HT-29 (cell line): ENCODE measurements around the gene FAM168B. TPM values are rescaled to one million over a fixed set of nuclear protein-coding genes. Genes with fewer than 3 reads are reported as not detected.

ENCODE experiments used
- DNase-seq: peaks from one replicate; pipeline ENCODE4 v3.0.0-alpha.2; 2015; ENCODE audit warnings: low spot score
- total RNA-seq: library from RNA; depleted of rRNA; stranded (reverse); fragments of >200 nt; shearing (Covaris generic); gene quantifications from 2 replicates; pipeline ENCODE4 v1.2.3, GENCODE V29; 2014

Gene FAM168B
- total RNA-seq, 1 experiment from 2014 or later, result 104 TPM

DNA sequence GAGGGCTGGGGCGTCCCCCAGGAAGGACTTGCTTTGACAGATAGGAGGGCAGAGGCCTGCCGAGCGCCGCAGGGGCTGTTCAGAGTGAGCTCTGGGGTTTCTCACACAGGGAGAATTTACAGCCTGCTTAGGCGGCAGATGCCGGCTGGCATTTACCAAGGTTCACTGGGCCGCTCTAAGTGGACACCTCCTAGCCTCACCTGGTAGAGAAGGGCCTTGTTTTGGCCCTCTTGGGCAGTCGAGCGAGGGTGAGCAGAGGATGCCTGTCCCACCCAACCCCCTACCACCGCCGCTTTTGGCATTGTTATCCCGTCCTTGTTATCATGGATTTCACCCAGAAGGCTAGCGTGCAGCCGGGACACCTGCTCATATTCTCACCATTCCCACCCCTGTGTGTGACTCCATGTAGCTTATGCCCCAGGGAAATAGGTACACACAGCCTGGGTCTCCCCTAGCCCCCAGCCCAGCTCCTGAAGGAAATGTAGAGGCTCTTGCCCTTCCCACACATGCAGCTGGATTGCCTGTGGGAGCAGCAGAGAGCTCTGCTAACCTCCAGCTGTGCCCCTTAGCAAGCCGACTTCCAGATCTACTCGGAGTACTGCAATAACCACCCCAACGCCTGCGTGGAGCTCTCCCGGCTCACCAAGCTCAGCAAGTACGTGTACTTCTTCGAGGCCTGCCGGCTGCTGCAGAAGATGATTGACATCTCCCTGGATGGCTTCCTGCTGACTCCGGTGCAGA lies 52.4 kb downstream of the FAM168B start:
- no peak for DNase-seq

DNA sequence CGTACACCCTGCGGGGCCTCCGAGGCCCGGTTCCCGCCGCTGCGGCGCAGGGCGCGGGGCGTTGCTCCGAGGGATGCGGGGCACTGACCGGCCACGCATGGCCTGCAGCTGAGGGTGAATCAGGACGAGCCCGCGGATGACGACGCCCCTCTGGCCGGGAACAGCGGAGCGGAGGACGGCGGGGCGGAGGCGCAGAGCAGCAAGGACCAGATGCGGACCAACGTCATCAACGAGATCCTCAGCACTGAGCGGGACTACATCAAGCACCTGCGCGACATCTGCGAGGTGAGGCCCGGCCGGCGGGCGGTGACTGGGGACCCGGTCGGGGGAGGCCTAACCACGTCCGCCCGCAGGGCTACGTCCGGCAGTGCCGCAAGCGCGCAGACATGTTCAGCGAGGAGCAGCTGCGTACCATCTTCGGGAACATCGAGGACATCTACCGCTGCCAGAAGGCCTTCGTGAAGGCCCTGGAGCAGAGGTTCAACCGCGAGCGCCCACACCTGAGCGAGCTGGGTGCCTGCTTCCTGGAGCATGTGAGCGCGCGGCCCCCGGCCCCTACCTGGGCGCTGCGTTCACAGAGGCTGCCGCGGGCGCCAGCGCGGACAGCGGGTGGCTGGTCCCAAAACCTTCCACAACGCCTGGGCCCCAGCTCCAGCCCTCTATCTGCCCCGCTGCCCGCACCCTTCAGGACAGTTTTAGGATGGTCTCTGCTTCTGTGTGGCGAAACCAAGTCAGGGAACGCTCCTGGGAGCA lies 53.2 kb downstream of the FAM168B start:
- no peak for DNase-seq

DNA sequence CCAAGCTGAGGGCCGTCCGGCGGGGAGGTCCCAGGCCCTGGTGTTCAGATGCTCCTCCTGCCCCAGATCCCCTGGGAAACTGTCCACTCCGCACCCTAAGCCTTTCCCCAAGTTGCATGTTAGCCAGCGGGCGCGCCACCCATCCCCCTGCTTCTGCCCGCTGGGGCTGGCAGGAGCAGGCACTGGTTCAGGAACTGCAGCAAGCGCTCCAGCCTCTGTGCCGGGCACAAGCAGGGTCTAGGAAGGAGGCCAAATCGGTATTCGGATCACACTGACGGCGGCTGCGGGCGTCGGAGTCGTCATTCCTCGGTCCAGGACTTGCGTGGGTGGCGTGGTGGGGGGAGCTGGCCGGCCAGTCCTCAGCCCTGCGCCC lies 53.7 kb downstream of the FAM168B start:
- no peak for DNase-seq

DNA sequence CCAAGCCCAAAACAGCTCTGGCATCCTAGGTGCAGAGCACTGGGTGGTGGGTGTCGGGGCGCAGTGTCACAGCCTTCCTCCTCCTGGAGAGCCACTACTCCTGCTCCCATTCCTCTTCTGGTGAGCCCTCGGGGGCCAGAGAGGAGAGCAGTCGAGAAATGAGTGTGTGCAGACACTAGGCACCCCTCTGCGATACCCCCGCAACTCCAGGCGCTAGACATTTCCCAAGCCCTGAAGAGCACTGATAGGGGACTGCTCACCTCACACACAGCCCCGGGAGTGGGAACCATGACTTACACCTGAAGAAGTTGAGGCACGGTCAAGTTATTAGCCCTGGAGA lies 54.2 kb downstream of the FAM168B start:
- no peak for DNase-seq

DNA sequence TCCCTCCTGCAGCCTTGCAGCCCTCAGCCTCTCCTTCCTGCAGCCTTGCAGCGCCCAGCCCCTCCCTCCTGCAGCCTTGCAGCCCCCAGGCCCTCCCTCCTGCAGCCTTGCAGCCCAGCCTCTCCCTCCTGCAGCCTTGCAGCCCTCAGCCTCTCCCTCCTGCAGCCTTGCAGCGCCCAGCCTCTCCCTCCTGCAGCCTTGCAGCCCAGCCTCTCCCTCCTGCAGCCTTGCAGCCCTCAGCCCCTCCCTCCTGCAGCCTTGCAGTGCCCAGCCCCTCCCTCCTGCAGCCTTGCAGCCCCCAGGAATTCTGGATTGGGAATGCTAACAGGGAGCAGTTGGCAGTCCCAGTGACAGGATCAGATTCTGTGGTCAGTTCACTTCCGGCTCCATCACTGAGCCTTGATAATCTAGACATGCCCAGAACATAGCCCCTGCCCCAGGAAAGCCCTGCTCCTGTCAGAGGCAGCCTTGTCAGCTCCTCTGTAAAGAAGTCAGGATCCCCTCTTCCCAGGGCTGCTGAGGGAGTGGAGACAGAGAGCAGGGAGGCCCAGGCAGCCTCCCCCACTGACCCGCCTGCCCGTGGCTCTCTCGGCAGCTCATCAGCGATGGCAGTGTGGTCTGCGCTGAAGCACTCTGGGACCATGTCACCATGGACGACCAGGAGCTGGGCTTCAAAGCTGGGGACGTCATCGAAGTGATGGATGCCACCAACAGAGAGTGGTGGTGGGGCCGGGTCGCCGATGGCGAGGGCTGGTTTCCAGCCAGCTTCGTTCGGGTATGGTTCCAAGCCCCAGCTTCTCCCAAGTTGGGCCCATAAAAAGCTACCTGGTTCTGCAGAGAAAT lies 54.8 kb downstream of the FAM168B start:
- DNase-seq, result no peak

DNA sequence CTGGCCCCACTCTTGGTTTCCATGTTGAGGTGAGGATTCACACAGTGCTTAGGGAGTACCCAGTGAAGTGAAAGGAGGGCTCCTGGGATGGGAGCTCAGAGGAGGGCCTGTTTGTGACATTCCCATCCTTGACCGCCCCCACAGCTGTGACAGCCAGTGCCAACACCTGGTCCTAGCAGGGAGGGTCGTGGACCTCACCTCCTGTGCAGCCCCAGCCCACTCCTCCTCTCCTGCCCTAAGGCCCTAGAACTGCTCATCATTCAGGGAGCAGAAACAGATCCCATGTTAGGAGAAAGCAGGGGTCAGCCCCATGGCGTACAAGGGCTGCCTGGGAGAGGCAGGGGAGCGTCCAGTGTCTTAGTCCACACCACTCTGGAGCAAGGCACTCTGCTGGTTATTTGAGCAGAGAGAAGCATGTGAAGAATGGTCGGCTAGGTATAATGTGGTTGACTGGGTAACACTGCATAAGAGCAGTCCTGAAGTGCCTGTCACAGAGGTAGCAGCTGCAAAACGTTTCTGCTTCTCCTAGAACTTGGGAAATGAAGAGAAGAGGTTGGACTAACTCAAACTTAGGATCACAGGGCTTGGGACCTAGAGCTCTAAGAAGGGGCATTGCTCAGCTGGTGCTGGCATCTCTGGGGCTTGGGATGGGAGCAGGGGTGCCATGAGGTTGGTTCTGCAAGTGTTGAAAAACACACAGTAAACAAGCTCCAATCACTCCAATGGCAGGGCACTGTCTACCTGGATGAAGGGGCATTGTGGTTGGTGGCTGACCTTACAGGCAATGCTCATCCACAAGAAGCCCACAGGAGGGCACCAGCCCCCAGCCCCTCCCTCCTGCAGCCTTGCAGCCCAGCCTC lies 55.6 kb downstream of the FAM168B start:
- DNase-seq, result no peak

DNA sequence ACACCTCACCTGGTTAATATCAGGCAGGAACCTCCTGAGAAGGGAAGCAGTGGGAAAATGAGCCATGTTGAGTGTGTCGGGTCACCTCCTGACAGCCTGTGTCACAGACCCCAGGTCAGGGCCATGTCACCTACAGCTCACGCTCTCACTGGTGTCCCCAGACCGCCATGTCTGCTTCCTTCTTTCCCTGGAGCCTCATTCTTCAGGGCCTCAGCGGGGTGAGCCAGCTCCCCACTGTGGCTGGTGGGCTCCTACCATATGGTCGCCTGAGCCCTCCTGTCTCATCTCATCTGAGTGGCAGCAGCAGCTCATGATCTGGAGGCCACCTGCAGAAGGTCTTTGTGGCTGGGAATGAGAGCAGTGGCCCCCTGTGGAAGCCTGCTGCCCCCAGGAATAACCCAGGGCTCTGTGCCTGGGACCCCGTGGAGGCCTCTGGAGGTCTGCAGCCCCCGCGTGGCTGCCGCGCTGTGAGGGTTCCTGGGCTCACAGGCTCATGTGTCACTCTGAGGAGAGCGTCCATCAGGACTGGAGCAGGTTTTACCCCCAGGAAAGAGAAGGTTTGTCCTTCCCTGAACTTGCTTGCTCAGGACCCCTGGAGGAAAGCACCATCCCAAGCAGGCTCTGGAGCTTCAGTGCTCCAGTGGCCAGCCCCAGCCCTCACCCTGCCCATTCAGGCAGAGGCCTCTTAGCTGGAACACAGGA lies 56.4 kb downstream of the FAM168B start:
- DNase-seq, result no peak

DNA sequence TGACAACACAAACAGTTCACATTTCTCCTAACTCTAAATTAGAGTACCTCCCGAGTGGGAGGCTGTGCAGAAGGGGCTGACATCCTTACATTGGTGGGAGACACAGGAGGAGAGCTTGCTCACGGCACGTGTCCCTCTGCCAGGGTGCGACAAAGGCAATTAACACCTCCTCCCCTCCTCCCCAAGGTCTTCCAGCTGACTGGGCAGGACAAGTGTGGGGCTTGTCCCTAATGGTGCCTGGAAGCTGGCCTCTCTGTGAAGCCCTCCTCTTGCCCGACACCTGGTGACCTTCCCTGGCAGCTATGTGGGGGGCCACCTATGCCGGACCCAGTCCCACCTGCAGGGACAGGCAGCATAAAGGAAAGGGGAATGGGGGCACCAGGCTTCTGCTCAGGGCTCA lies 57.0 kb downstream of the FAM168B start:
- no peak for DNase-seq

DNA sequence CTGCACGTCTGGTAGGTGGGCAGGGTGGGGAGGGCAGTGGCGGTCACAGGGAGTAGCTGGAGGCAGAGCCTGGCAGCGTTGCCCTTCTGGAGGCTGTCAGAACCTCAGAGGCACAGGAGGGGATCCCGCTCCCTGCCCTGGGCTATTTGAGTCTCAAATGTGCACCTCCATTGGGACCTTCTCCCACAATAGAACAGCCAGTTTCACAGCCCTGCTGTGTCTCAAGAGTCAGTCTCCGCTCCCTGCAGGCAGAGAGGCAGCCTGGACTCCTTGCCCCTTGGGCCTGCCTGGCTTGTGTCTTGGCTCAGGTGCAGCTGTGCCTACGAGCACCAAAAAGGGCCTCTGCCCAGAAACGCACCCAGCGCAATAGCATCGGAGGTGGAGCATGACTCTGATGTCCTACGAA lies 57.4 kb downstream of the FAM168B start:
- no peak for DNase-seq

DNA sequence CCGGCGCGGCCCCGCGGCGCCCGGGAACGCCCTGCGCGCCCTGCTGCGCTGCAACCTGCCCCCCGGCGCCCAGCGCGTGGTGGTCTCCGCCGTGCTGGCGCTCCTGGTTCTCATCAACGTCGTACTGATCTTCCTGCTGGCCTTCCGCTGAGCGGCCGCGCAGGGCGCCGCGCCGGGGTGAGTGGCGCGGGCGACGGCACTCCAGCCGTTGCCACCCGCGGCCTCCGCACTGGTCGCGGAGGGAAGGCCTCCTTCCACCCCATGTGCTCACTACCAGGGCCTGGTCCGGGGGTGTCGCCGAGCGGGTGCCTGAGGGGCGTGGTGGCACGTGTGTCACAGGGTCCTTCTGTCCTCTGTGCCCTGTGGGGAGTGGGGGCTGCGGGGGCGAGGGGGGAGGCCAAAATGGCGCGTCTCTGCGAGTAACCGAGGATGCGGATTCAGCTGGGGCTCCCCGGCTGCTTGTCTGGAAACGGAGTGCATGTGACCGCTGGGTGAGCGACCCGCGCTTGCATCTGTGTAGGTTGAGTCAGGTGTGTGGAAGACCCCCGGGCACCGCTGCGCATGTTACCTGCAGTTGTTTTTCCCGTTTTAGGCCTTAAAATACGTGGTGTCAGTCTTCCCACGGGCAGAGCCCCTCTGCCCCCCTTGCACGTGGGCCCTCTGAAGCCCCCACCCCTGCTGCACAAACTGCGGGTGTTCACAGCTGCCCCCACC lies 58.0 kb downstream of the FAM168B start:
- DNase-seq, result no peak

DNA sequence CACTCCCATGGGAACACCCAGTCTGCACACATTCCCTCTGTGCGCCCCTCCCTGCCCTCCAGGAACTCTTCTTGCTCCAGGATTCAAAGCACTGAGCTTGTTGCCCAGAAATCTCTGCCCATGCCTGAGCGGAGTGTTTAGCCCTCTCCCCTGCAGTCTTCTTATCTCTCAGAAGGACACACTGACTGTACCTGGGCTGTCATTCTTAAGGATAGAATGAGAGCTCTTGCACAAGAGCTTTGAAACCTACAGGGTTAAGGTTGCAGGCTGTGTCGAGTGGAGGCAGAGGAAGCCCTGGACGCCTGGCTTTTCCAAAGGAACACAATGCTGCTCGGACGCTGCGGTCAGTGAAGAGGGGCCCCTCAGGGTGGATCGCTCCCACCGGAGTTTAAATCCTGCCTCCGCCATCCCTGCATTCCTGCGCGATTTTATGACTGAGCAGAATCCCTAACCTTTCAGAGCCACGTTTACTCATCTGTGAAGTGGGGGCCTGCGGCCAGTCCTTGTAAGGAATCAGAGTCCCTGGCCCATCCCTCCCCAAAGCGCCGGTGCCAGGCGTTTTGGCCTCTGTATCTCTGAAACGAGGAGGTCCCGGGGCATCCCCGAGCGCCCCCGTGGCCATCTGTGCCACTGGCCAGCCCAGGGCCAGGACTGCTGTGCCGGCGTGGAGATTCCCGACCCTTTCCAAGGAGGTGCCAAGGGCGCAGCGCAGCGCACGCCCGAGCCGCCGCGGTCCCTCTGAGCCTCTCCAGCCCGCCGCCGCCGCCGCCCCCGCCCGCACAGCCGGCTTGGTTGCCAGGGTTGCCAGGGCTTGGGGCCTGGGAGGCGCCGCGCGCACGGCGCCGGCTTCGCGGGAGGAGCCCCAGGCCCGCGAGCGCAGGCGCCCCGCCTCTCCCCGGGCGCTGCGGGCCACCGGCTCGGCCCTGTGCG lies 58.9 kb downstream of the FAM168B start:
- no peak for DNase-seq

DNA sequence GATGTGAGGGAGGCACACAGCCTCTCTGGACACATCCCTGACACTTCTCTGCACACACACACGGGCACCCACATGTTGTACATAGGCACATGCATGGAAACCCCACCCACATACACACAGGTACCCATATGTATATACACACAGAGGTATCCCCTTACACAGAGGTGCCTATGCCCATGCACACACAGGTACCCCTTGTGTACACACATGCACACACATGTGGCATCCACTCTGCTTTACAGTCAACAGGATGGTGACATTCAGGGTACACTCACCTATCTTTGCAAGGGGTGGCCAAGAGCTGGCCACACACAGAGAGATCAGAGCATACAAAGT lies 59.5 kb downstream of the FAM168B start:
- DNase-seq, result no peak

DNA sequence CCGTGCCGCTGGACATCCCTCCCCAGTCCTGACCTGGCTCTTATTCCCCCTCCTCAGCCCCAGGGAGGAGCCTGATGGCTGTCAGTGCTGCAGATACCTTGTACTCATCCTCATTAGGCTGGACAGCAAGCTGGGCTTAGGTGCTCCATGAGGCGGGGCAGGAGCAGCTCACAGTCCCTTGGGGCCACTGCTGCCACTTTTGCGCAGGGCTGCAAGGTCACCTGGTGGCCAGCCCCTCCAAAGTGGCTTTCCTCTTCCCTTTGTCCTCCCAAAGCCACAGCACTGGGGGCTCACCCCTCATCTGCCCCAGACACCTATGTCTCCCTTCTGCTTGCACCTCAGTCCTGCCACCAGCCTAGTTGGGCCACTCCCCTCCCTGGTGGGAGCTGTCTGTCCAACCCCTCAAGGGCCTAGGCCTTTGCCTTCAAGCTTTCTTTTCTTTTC lies 60.8 kb downstream of the FAM168B start:
- no peak for DNase-seq

DNA sequence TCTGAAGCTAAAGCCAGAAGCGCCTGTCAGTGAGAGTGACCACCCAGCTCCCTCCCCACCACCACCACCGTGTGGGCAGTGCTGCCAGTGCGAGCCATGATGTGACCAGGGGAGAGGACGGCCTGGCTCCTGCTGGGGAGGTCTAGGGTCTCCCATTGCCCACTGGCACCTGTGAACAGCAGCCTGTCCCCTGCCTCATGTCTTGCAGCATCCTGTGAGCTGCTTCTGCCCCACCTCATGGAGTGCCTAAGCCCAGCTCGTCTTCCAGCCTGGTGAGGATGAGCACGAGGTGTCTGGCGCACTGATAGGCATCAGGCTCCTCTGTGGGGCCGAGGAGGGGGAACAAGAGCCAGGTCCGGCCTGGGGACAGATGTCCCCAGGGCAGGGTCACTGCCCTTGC lies 61.4 kb downstream of the FAM168B start:
- no peak for DNase-seq

DNA sequence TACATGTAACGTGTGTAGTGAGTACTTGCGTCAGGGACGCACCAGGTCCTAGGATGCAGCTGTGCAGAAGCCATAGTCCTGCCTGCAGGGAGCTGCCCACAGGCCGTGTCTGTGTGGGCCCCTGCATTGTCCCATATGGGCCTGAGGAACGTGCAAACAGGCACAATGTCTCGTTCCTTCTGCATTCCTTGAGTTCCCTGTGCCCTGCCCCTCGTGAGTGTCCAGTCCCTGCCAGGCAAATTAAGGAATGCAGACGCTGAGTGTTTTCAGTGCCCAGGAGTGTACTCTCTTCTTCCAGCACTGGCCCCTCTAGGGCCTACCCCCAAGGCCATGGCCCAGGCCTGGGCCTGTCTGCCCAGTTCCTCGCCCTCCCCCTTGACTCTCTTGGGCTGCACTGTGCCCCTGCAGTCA lies 61.8 kb downstream of the FAM168B start:
- no peak for DNase-seq

DNA sequence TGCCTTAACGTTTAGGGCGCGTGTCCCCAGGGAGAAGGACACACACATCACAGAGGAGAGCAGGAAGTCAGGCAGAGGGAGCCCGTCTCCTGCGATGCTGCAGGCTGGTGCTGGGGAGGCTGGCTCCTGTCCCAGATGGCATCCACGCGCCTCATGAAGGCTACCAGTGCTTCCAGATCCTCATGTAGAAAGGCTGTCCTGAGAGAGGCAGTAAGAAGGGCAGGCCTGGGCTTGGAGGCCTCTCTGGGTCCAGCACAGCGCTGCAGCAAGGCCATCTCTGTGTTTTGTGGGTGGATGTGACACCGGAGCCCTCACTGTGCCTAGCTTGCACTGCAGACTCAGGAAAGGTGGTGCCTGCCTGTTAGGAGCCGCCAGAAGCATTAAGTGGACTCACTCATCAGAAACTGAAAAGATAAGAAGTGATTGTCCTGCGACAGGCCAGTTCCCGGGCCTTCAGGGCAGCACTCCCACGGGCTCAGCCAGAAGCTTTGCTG lies 62.7 kb downstream of the FAM168B start:
- DNase-seq, result no peak

DNA sequence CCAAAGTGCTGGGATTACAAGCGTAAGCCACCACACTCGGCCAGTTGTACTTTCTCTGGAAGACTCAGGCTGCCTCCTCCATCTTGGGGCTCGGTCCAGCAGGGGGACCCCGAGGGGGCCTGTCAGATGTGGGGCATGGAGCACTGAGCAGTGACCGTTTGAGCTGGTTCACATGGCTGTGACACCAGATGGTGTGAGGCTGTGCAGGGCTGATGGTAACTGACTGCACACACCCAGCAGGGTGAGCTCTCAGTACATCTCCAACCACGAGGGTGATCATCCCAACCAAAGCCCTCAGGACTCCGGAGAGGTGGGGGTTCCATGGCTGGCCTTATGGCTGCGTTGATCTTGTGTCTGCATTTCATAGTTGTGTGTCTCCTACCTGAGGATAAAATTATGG lies 63.4 kb downstream of the FAM168B start:
- DNase-seq, result no peak

DNA sequence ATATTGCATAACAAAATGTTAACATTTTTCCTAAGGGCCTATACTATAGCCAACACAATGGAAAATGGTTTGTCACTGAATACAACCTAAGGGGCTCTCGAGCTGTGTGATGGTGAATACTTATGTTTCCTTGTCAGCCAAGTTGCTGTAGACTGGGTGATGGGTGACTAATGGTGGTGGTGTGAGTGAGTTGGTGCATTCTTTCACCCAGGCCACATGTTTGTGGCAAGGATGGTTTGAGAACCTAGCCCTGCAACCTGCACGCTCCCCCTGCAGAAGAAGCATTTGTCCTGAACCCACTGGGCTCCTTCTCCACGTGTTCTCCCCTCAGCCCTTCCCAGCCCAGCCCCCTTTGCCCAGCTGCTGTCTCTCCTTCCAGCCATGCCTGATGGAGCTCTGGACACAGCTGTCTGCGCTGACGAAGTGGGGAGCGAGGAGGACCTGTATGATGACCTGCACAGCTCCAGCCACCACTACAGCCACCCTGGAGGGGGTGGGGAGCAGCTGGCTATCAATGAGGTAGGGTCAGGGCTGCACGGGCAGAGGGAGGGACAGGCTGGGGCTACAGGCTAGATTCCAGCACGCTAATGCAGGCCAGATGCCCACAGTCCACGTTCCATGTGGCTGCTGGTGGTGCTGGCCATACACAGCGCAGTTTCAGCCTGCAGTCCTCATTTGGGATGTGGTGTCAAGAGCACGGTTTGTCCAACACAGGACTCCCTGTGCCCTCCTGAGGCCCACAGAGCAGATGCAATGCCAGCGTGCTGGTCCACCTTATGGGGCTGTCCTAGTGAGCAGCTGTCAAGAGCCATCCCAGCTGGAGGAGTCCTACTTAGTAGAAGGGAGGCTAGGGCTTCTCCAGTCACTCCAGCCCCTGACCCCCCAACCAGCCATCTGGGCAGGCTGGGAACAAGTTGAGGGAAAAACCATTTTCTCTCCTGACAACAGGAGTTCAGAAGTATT lies 65.4 kb downstream of the FAM168B start:
- DNase-seq, result no peak
